ENCODE results near the gene SIGLEC10.

SIGLEC10 gene

DNA sequence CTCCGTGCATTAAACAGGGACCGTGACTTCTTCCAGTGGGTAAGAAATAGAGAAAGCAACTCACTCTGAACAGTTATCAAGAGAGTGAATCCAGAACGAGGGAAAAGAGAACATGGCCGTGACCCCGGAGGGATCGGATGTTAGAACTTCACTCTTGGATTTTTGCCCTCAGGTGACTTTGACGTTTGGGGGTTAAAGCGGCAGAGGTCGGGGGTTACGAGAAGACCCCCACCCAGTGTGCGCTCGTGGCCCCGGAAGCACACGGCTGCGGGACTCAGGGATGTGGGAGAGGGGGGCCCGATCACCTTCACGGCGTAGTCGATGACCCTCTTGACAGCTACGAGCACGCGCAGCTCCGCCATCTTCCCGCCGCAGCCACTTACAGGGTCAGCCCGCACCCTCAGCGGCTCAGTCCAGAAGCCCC is 51.5 kb downstream of the SIGLEC10 start, which contains the start of gene ETFB:
ETFB (minus strand) TSS at position 424 of the 424 bp plus-strand sequence; CDS start at position 362, 62 bp downstream.
- DNase-seq, result no peak

DNA sequence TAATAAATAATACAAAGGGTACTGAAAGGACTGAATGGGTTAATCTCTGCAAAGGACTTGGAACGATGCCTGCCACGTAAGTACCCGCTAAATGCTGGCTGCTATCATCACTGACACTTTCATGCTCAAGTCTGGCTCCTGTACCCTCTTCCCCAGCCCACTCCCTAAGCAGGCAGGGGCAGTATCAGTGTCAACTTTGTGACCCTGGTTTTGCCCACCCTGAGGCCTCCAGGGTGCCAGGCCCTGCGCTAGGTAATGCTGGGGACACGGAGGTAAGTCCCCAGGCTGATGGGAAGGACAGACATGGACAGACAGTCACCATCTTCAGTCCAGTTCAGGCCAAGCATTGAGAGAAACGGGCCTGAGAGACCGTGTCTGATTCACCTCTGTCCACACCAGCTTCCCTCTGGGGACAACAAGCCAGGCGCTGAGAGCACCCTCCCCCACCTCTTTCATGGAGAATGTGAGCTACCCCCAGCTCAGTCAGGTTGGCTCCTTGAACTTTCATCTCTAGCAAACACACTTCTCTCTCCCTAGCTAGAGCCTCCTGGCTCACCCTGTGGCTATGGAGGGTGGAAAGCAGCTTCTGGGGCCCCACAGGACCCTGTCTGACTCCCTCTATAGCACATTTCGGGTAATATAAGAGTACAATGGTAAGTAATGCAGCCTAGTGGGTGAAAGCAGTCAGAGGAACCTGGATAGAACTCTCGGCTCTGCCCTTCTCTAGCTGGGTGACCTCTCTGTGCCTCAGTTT is 52.1 kb downstream of the SIGLEC10 start:
- DNase-seq, result peak; percentile 31

DNA sequence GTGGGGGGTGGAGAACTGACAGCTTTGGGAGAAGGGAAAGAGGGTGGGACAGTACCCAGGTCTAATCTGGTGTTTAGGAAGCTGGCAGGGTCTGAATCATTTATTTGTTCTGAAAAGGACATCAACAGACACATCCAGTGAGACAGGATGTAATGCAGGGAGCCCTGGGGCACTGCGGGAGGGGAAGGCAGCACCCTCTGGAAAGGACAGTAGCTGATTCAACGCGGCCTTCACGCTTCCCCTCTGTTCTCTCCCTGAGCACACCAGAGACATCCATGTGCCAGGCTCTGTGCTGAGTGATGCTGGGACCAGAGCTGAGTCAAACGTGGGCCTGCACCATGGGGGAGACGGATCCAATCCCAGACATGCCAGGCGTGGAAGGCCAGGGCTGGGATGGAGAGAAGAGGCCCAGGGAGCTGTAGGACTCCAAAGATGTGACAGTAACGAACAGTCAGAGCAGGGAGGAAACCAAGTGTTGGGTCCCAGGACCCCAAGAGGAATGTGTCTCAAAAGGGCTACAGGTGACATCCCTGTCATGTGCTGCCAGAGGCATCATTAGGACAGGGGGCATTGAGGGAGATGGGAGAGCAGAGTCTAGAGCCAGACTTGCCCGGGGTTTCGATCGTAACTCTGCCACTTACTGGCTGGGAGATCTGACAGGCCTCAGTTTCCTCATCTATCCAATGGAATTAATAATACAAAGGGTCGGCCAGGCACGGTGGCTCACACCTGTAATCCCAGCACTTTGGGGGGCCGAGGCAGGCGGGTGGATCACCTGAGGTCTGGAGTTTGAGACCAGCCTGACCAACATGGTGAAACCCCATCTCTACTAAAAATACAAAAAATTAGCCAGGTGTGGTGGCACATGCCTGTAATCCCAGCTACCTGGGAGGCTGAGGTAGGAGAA is 53.0 kb downstream of the SIGLEC10 start:
- DNase-seq, result no peak

DNA sequence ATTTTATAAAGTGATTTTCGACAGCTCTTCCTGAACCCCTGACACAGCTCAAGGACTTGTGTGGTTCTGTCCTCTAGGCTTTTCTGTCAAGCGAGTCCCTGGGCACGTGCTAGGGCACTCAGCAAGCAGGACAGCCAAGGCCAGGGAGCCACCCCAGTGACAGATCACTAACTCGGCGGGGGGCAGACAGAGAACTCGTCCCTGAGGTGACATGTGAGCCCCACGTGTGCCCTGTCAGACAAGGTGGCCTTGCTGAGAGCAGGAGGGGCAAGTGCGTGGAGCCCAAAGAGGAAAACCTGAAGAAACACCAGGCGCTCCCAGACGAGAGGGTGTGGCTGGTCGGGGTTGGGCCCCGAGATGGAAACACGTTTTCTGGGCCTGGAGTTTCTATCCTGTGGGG is 56.2 kb downstream of the SIGLEC10 start:
- no peak for DNase-seq

All from fibroblast of skin of abdomen (primary cell).